Forelimb muscle (tissue), 1 donor: ENCODE measurements around the gene COQ4. TPM values are rescaled to one million over a fixed set of nuclear protein-coding genes. Genes with fewer than 3 reads are reported as not detected.
A peak's percentile ranks its signal among the peaks of the same experiment; 100 is the strongest.
"Not testable (repeated sequence)": the region's sequence is repeated elsewhere in the genome, so short reads cannot be mapped to it uniquely, and the experiment has no call there.

Experiments
- DNase-seq: peaks from one replicate; pipeline ENCODE4 v3.0.0-alpha.2; 2013; ENCODE audit warnings: low read depth
- polyA plus RNA-seq: library from polyadenylated mRNA; unstranded; fragments of 120-200 nt; gene quantifications from one replicate; pipeline ENCODE4 v1.2.1, GENCODE V29; 2013; ENCODE audit not compliant: insufficient read length

The COQ4 gene
- polyA plus RNA-seq, 1 donor = 31.6 TPM

GRCh38 chr9:128298535-128299482 lies 23.8 kb upstream of the COQ4 start:
- DNase-seq = no peak

GRCh38 chr9:128304136-128304970 lies 18.3 kb upstream of the COQ4 start:
- DNase-seq = no peak

GRCh38 chr9:128304971-128305288 lies 17.7 kb upstream of the COQ4 start:
- DNase-seq = no peak

GRCh38 chr9:128309551-128309950 lies 13.1 kb upstream of the COQ4 start:
- no peak for DNase-seq

- no peak for DNase-seq
These were observed 12.2 kb upstream of the COQ4 start for GRCh38 chr9:128310461-128310860.

- no peak for DNase-seq
These were observed 7.9 kb upstream of the COQ4 start for GRCh38 chr9:128314697-128315096.

GRCh38 chr9:128316421-128316820 lies 6.2 kb upstream of the COQ4 start:
- no peak for DNase-seq

- DNase-seq = no peak
These were observed 5.0 kb upstream of the COQ4 start for GRCh38 chr9:128317629-128318028.

GRCh38 chr9:128321343-128321742 lies 1.3 kb upstream of the COQ4 start:
- no peak for DNase-seq

- no peak for DNase-seq
These were observed 698 bp upstream of the COQ4 start for GRCh38 chr9:128321879-128322403.

GRCh38 chr9:128323212-128323730 lies 632 bp downstream of the COQ4 start:
- DNase-seq = no peak

GRCh38 chr9:128323791-128324190 lies 1.2 kb downstream of the COQ4 start:
- DNase-seq = no peak

- no peak for DNase-seq
These were observed 1.8 kb downstream of the COQ4 start for GRCh38 chr9:128324401-128324800.

- no peak for DNase-seq
These were observed 3.0 kb downstream of the COQ4 start for GRCh38 chr9:128325629-128326028.

- DNase-seq = no peak
These were observed 10.8 kb downstream of the COQ4 start for GRCh38 chr9:128333451-128333869.

GRCh38 chr9:128335161-128335560 lies 12.5 kb downstream of the COQ4 start:
- no peak for DNase-seq

GRCh38 chr9:128335914-128336313 lies 13.3 kb downstream of the COQ4 start:
- no peak for DNase-seq

GRCh38 chr9:128337936-128338335 lies 15.3 kb downstream of the COQ4 start:
- no peak for DNase-seq

GRCh38 chr9:128338852-128339614 lies 16.4 kb downstream of the COQ4 start:
- not testable (repeated sequence) for DNase-seq

- DNase-seq = peak; percentile 47
These were observed 17.4 kb downstream of the COQ4 start, which contains the start of gene SLC27A4 for GRCh38 chr9:128339761-128340690. Gene SLC27A4 (plus strand): TSS chr9:128340527. CDS start chr9:128343133, 2,606 bp downstream.
